GM21390 (cell line): ENCODE results near the gene LIMS2.

Experiments used
- ATAC-seq: cut with Tn5 transposase; IDR thresholded peaks from one replicate; pipeline ENCODE4 v1.9.1; 2021; ENCODE audit not compliant: unreplicated experiment

Gene LIMS2

GRCh38 chr2:127675331-127676261 is at the start of gene LIMS2:
TSS of gene LIMS2 (minus strand) at chr2:127675530. CDS start at chr2:127675024, 506 bp downstream.
- no peak for ATAC-seq

- no peak for ATAC-seq
These were observed 47.5 kb upstream of the LIMS2 start for GRCh38 chr2:127722807-127723206.

- ATAC-seq, result no peak
These were observed 46.6 kb upstream of the LIMS2 start for GRCh38 chr2:127721978-127722355.

GRCh38 chr2:127721311-127721977 is 46.1 kb upstream of the LIMS2 start:
- ATAC-seq, result no peak

GRCh38 chr2:127719301-127720218 is 44.2 kb upstream of the LIMS2 start:
- no peak for ATAC-seq

- no peak for ATAC-seq
These were observed 42.9 kb upstream of the LIMS2 start for GRCh38 chr2:127718271-127718670.

GRCh38 chr2:127715778-127716449 is 40.6 kb upstream of the LIMS2 start:
- no peak for ATAC-seq

GRCh38 chr2:127713562-127713961 is 38.2 kb upstream of the LIMS2 start:
- no peak for ATAC-seq

GRCh38 chr2:127712999-127713398 is 37.7 kb upstream of the LIMS2 start:
- no peak for ATAC-seq

GRCh38 chr2:127709336-127709735 is 34.0 kb upstream of the LIMS2 start:
- ATAC-seq, result no peak

- no peak for ATAC-seq
These were observed 32.7 kb upstream of the LIMS2 start for GRCh38 chr2:127707890-127708648.

- ATAC-seq, result no peak
These were observed 31.1 kb upstream of the LIMS2 start for GRCh38 chr2:127706215-127706990.

GRCh38 chr2:127705391-127706065 is 30.2 kb upstream of the LIMS2 start:
- ATAC-seq, result no peak

- ATAC-seq, result no peak
These were observed 29.5 kb upstream of the LIMS2 start for GRCh38 chr2:127704641-127705390.

- ATAC-seq, result no peak
These were observed 28.0 kb upstream of the LIMS2 start for GRCh38 chr2:127703282-127703681.

- no peak for ATAC-seq
These were observed 27.2 kb upstream of the LIMS2 start for GRCh38 chr2:127702395-127703009.

- ATAC-seq, result peak; percentile 47
These were observed 26.5 kb upstream of the LIMS2 start for GRCh38 chr2:127701651-127702394.
